Measurements from ENCODE around the gene SUSD3.

- TF ChIP-seq CTCF (IDR thresholded peaks at IDR 0.05) (no peak), POLR2AphosphoS5 (IDR thresholded peaks at IDR 0.05) (no peak)
Measured at GRCh38 chr9:93088656-93089015, 30.1 kb downstream of the SUSD3 start.
